NCI-H226 (cell line): ENCODE data around the gene GLE1.
A peak's percentile ranks its signal among the peaks of the same experiment; 100 is the strongest.

Source experiments
- DNase-seq: peaks from one replicate; pipeline ENCODE4 v3.0.0-alpha.2; 2015

The GLE1 gene, protein sequence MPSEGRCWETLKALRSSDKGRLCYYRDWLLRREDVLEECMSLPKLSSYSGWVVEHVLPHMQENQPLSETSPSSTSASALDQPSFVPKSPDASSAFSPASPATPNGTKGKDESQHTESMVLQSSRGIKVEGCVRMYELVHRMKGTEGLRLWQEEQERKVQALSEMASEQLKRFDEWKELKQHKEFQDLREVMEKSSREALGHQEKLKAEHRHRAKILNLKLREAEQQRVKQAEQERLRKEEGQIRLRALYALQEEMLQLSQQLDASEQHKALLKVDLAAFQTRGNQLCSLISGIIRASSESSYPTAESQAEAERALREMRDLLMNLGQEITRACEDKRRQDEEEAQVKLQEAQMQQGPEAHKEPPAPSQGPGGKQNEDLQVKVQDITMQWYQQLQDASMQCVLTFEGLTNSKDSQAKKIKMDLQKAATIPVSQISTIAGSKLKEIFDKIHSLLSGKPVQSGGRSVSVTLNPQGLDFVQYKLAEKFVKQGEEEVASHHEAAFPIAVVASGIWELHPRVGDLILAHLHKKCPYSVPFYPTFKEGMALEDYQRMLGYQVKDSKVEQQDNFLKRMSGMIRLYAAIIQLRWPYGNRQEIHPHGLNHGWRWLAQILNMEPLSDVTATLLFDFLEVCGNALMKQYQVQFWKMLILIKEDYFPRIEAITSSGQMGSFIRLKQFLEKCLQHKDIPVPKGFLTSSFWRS

DNA sequence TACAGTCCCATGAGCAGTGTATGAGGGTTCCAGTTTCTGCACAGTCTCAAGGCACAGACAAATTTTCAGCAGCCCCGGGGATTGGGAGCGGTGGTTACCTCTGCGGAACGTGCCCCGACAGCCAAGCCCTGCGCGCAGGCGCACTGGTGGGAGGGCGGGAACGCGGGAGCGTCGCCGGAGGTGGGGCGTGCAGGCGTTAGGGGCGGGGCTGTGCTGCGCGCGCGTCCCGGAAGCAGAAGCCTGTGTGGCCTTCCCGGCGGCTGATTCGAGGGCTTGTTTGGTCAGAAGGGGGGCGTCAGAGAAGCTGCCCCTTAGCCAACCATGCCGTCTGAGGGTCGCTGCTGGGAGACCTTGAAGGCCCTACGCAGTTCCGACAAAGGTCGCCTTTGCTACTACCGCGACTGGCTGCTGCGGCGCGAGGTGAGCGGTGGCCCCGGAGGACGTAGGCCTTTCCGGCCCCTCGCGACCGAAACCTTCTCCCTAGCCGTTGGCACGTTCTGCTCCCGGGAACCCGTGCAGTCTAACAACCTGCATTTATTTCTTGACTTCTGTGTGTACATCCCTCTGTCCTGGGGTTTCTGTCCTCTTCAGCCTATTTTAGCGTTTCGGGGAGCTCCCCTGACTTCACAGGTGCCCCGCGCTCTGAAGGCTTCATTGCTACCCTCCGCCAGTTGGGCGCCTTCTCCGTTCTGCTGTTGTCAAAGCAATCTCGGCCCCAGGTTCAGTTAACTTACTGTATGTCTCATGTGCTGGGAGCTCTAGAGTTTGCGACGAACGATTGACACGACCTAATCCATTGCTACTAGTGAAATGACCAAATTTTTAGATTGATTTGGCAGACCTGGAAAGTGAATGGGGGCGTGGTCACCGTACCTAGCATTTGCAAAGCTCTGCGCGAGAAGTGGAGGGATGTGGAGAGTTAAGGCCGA lies at the start of gene GLE1:
GLE1 (plus strand) TSS at position 235 of the 929 bp plus-strand sequence; CDS start at position 322, 87 bp downstream.
- peak; percentile 77 for DNase-seq

DNA sequence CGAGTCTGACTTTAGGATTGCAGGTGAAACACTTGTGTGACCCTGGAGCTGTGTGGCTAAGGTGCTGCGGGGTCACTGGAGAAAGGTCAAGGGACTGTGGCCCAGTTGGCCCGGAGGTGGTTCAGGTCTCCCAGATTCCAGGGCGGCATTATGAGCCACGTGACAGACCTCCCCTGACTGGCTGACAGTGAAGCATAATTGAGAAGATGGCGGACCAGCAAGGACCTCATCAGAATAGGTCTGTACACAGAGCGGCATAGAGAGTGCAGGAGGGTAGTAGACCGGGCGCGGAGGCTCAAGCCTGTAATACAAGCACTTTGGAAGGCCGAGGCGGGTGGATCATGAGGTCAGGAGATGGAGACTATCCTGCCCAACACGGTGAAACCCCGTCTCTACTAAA lies 49.5 kb upstream of the GLE1 start:
- DNase-seq: no peak

DNA sequence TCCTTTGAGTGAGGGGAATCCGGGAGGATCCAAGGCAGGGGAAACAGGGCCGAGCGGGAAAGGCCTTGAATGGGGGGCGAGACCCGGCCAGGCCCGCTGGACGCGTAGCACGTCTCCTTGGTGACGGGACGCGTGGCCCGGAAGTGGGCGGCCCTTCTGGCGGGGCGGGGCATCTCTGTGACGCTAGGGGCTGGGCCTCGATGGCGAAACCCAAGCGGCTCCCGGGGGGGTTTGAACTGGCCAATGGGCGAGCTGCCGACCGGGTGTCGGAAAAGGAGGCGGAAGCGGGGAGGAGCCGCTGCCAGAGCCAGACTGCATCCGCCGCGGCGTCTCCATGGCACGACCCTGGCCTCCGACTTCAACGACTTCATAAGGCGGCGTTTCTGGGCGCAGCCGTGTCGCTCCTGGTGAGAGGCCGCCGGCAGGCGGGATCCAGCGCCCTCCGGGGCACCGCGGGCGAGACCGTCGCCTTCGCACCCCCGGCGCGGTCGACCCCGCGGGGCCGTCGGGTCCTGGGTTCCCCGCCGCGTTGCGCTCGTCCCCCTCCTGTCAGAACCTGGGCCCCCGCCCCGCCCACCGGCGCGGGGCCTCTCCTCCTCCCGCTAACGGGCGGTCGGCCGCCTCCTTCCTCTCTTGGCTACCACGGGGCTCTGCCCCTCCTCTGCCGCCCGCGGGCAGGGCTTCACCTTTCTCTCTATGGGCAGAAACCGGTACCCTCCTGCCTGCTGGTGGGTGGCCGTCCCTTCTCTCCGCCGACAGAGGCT lies 48.5 kb upstream of the GLE1 start, which contains the start of gene ODF2:
ODF2 (plus strand) TSS at position 158 of the 764 bp plus-strand sequence; CDS start at position 244, 86 bp downstream.
- DNase-seq: peak; percentile 90

DNA sequence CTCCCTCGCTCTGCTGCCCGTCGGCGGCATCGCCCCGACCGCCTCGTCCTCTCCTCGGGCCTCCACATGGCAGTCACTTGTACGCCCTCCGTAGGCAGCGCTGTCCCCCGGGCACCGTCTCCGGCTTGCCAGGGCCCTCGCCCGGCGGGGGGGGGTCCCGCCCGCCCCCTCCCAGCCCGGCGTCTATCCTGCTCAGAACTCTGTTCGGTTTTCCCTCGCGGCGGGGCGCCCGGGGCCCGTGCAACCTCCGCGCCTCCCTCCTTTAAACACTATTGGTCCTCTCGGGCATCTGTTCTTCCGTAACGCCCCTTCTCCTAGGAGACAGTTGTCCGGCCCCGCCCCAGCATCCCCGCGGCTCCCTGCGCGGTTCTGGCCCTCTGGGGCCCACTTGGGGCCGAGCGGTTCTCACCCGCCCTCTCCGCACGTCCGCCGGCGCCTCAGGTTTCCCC lies 47.9 kb upstream of the GLE1 start:
- DNase-seq: peak; percentile 69

DNA sequence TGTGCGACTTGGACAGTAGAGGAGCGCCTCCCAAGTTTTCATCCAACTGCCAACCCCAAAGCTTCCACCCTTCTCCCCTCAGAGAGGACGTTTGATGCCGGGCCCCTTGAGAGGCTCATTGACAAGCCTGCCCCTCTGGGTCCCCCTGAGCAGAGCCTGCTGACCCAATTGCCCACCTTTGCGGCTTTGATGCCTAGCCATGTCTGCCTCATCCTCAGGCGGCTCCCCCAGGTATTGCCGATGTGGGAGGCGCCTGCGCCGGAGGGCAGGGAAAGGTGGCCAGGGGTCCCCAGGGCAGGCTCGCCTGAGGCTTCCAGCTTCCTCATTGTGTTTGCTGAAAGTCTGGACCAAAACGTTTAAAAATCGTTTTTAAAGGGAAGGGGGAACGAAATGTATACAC lies 47.3 kb upstream of the GLE1 start:
- no peak for DNase-seq

DNA sequence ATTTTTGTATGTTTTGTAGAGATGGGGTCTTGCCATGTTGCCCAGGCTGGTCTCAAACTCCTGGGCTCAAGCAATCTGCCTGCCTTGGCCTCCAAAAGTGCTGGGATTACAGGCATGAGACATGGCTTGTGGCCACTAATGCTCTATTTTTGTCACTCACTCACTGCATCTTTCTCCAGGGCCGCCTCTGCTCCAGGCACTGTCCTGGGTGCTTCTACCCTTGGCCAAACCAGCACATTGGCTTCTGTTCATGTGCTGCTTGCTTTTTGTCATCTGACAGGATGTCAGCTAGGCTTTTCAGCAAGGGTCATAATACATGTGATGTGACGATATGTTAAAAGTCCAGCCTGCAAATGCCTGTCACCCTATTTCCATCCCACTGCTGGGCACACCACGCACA lies 45.5 kb upstream of the GLE1 start:
- no peak for DNase-seq

DNA sequence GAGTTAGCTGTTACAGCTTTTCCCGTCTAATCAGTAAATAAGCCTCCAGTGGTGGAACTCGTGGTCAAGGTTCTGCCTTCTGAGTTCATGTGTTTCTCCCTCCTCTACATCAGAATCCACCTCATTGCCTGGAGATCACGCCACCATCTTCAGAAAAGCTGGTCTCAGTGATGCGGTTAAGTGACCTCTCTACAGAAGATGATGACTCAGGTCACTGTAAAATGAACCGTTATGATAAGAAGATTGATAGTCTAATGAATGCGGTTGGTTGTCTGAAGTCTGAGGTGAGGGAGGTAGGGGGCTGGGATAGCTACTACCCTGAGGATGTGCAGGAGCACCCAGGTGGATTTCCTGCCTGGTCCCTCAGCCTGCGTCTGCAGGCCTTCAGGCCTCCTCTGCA lies 35.4 kb upstream of the GLE1 start:
- no peak for DNase-seq

DNA sequence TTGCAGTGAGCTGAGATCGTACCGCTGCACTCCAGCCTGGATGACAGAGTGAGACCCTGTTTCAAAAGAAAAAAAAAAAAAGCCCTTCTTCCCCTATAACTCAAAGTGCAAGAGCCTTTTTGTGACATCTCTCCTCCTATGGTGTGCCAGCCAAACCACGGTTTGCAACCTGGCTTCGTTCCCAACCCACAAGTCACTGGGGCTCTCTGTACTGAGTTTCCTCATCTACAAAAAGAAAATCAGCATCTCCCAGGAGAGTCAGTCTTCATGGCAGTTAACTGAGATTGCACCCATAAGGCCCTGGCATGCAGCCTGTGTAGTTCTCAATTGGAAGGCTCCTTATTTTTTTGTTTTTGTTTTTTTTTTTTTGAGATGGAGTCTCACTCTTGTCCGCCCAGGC lies 34.0 kb upstream of the GLE1 start:
- DNase-seq: no peak

DNA sequence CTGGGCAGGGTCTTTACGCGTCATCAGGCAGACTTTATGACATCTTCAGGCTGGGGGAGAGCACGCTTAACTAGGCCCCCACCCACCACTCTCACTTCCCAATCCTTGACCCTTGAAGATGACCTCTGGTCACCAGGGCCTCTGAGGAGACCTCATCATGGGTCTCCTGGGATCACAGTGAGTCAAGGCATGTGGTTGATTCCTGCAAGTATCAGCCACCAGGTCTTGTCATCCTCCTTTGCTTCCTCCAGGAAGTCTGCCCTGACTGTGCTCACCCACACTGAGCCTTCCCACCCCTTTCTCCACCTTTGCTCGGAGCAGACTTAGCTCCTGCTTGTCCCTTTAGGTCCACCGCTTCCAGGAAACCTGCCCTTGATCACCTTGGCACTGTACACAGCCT lies 31.4 kb upstream of the GLE1 start:
- DNase-seq: no peak

DNA sequence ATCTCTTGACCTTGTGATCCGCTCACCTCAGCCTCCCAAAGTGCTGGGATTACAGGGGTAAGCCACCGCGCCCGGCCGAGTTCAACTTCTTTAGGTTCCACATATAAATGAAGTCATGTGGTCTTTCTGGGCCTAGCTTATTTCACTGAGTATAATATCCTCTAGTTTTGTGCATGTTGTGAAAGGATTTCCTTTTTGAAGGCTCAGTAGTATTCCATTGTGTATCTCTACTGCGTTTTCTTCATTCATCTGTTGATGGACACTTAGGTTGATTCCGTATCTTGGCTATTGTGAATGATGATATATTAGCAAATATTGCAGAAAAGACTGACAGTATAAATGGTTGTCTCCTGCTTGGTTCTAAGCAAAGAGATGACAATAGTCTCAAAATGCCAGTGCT lies 28.7 kb upstream of the GLE1 start:
- no peak for DNase-seq

DNA sequence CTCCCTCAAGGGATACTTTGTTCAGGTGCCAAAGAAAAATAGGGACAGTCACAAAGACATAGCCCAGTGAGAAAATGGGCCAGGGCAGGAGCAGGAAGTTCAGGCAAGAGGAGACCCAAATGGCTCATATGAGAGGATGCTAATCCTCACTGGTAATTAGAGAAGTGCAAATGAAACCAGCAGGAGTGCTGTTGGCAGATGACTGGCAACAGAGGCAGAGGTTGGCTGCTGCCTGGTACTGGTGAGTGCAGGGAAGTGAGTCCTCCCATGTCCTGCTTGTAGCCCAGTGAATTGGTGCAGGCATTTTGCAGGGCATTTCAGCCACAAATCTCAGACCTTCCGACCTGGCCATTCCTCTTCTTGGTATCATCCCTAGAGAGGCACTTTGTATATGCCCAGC lies 25.3 kb upstream of the GLE1 start:
- DNase-seq: no peak

DNA sequence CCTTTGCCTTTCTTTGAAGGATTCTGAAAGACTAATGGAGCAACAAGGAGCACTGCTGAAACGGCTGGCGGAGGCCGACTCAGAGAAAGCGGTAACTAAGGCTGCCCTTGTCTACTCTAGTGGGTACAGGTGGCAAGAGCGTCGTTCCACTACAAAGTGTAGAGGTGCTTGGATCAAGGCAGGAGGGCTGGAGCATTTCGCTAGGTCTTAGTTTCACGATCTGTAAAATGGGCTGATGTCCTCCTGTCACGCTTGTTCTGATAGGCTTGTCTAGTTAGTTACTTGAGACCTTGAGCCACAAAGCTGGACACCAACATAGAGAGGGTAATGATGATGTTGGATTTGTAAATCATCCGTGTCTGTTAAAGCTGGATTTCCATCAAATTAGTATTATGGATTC lies 23.0 kb upstream of the GLE1 start:
- no peak for DNase-seq

DNA sequence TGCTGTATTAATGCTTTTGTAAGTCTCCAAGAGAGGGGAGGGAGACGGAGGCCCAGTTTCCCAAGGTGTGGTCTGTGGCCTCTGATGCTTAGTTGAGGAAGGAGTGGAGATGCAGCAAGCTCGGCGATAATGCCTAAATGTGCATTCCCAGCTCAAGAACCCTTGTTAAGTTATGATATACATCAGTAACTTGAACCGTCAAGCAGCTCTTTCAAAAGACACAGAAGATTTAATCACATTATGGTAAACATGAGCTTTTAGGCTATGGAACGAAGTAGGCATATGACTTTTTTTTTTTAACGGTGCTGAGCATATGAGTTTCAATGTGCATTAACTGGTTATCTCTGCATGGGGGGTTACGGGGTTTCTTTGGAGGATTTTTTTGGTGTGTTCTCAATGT lies 22.3 kb upstream of the GLE1 start:
- DNase-seq: no peak

DNA sequence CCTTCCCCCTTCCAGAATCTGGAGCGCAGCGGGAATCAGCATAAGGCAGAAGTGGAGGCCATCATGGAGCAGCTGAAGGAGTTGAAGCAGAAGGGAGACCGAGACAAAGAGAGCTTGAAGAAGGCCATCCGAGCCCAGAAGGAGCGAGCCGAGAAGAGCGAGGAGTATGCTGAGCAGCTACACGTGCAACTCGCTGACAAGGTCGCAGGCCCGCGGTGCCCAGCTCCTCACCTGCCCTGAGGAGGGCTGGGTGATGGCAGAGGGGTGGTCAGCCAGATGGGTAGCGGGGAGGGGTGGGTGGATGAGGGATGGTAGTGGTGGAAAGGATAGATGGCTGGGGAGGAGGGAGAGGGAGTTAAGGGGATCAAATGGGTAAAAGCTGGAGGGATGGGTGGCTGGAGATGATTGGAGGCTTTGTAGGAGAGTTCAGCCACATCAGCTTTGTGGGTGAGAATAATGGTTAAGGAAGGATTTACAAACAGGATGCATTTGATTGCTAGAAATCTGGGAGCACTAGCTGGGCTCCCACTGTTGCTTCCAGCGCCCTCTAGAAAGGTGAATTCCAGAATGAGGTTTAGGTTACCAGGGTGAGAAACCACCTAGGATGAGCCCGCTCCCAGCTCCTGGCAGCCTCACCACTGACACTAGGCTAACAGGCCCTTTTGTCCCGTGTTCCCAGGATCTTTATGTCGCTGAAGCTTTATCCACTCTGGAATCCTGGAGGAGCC lies 19.7 kb upstream of the GLE1 start:
- no peak for DNase-seq

DNA sequence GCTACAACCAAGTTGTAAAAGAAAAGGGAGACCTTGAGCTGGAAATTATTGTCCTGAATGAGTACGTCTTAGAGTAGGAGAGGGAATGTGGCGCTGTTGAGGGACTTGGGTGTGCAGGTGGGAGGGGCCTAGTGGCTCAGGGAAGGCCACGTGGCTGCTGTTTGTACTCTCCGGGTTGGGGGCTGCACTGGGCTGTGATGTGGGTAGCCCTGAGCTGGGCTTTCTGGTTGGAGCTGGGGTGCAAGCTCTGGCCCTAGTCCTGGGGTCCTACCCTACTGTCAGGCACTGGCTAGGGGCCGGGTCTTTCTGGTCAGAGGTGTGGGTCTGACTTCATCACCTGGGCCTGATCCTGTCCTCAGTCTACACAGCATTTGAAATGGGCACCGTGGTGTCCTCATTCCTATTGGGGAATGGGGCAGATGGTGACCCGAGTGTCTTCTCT lies 19.1 kb upstream of the GLE1 start:
- no peak for DNase-seq

DNA sequence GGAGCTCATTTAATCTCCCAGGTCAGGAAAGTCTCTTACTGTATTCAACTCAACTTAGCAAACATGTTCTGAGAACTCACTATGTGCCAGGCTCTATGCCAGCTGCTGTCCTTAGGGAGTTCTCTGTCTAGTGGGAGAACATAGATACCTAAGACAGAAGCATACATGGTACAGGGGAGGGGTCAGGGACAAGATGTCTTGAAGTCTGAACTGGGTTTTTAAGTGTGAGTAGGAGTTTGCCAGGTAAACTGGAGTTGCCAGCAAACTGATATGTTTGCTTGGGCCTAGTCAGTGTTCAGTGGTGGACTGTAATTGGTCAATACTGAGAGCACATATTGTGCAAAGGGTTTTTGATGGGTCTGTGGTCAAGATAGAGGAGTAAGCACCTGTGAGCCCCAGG lies 18.3 kb upstream of the GLE1 start:
- no peak for DNase-seq

DNA sequence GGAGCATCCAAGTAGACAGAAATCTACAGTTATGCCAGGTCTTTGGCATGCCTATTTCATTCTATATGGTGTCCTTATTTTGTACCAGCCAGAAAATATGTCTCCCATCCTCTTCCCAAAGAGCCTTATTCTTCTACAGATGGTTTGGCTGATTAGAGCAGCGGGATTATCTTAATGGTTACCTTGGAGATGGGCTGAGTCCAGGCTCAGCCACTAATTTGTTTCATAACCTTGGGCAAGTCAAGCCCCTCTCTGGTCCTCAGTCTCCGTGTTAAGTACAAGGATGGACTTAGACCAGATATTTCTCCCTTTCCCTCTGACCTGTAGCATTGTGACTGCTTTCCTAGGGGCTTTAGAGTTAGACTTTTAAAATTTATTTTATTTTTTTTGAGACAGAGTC lies 11.1 kb upstream of the GLE1 start:
- no peak for DNase-seq

DNA sequence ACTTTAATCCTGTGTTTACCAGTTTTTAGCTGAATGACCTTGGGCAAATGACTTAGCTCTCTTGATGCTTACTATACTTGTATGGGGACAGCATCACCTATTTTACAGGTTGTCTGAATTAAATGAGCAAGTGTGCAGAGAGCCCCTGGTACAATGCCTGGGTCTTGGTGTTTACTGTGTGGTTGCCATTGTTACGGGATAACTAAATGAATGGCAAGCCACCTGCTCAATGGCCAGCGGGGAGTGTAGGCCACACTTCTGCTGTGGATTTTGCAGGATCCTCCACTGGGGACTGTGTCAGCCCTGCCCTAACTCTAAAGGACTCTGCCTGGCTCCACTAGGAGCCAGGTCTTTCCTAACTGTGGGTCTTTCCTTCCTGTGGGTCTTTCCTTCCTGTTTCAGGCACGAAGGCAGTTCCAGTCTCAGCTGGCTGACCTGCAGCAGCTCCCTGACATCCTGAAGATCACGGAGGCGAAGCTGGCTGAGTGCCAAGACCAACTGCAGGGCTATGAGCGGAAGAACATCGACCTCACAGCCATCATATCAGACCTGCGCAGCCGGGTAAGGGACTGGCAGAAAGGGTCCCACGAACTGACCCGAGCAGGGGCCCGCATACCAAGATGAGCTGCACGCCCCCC lies 10.3 kb upstream of the GLE1 start:
- no peak for DNase-seq

DNA sequence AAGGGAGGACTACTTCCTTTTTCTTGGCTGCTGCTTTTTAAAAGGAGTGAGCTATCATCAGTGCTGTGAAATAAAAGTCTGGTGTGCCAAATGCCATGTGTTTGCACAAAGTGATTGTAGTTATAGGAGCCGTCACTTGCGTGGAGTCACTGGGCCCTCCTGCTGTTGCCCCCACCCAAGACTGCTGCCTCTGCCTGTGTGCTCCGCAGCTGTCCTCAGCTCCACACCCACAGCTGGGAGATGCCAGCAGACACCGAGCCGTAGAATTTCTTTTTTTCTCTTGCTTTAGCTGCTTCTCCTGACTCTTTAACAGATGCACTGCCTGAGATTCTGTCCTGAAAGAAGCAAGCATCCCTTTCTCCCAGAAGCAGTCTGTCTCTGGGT lies 9.8 kb upstream of the GLE1 start:
- DNase-seq: no peak

DNA sequence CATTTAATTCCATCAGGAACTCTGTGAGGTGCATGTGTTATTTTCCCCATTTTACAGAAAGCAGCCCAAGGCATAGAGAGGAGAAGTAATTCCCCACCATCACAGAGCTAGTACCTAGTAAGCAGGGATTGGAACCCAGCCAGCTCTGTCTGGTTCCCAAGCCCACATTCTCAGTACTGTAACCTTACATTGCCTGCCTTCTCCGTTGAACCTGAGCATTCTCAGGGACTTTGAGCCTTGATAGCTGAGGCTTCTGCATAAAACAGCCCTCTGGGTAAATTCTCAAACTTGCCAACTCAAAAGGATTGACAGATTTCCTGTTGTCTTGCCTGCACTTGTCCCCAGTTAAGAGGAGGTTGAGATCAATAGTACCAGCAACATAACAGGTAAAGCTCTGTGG lies 9.2 kb upstream of the GLE1 start:
- DNase-seq: no peak

DNA sequence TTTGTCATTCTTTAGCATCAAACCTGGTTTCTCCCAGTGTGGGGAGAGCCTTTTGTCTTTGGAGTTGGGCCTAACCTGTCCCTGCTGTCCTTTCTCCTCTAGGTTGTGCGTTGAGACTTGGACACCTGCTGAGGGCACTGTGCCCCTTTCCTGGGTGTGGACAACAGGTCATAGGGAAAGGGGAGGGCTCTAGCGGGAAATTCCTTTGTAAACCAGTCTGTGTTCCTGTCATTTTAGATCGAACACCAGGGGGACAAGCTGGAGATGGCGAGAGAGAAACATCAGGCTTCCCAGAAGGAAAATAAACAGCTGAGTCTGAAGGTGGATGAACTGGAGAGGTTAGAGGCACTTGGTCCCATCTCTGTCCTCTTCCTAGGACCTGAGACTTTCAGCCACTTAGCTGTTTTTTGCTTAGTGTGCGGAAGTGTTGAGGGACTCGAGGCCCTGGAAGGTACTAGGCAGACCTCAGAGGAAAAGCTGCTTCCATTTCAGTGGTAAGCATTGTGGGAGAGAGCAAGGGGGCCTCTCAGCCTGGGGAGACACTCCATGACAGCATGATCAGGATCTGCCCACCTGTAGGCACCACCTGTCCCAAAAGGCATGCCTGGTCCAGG lies 8.6 kb upstream of the GLE1 start:
- DNase-seq: no peak
